Choroid plexus epithelial cell (primary cell): Measurements from ENCODE around the gene PIK3R5.

Experiments
- DNase-seq: peaks from one replicate; pipeline ENCODE4 v3.0.0-alpha.2; 2010; ENCODE audit warnings: low read depth
- H3K4me3 ChIP-seq: 2 replicates; pipeline ENCODE4 v1.5.1; 2011; ENCODE audit warnings: low read depth, mild to moderate bottlenecking, control low read depth, low read length, moderate library complexity
- CTCF ChIP-seq: conservative IDR thresholded peaks from 2 replicates; pipeline ENCODE4 v1.5.1; 2011; ENCODE audit warnings: low read depth, mild to moderate bottlenecking, control low read depth, inconsistent platforms, low read length, moderate library complexity

Gene PIK3R5

GRCh38 chr17:8944748-8945147 is 20.8 kb downstream of the PIK3R5 start:
- no peak for DNase-seq

GRCh38 chr17:8944083-8944482 is 21.4 kb downstream of the PIK3R5 start:
- DNase-seq: no peak
- no peak overlapping the region for H3K4me3 ChIP-seq
- no peak for TF ChIP-seq CTCF

More at GRCh38 chr17:8944748-8945147, 20.8 kb downstream of the PIK3R5 start:
- no peak for TF ChIP-seq CTCF
- H3K4me3 ChIP-seq: no peak overlapping the region

- no peak for DNase-seq
- TF ChIP-seq CTCF: no peak
- H3K4me3 ChIP-seq: no peak overlapping the region
Measured at GRCh38 chr17:8941980-8942622, 23.4 kb downstream of the PIK3R5 start.

- no peak for DNase-seq
- no peak for TF ChIP-seq CTCF
- no peak overlapping the region for H3K4me3 ChIP-seq
Measured at GRCh38 chr17:8941520-8941919, 24.0 kb downstream of the PIK3R5 start.

GRCh38 chr17:8940866-8941471 is 24.5 kb downstream of the PIK3R5 start:
- no peak for TF ChIP-seq CTCF
- DNase-seq: no peak
- H3K4me3 ChIP-seq: no peak overlapping the region

- no peak overlapping the region for H3K4me3 ChIP-seq
- TF ChIP-seq CTCF: no peak
- DNase-seq: no peak
Measured at GRCh38 chr17:8939496-8940334, 25.8 kb downstream of the PIK3R5 start.
